ENCODE measurements around the gene NECTIN2.

DNA sequence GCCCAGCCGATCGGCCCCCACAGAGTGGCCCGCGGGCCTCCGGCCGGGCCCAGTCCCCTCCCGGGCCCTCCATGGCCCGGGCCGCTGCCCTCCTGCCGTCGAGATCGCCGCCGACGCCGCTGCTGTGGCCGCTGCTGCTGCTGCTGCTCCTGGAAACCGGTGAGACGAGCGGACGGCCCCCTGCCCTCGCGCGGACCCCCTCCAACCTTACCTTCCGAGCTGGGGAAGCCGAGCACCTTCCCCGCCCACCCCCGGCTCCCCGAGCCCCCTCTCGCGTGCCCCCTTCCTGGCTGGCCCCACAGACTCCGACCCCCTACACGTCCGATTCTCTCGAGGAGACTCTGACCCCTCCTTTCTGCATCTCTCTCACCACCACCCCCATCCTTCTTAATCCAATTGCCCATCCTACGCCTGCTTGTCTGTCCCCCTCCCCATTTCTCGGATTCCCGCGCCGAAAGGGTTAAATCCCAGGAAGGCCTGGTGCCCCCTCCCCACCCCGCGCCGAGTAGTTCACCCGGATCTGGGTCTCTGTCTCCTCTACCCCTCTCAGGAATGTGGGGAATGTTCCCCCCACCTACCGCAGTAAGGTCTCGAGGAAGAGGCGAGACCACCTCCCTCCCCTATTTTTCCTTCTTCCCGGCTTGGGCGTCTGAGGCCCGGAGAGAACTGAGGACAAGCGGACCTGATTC, 502 bp downstream of the NECTIN2 start:
- TF ChIP-seq, protein P1, sequence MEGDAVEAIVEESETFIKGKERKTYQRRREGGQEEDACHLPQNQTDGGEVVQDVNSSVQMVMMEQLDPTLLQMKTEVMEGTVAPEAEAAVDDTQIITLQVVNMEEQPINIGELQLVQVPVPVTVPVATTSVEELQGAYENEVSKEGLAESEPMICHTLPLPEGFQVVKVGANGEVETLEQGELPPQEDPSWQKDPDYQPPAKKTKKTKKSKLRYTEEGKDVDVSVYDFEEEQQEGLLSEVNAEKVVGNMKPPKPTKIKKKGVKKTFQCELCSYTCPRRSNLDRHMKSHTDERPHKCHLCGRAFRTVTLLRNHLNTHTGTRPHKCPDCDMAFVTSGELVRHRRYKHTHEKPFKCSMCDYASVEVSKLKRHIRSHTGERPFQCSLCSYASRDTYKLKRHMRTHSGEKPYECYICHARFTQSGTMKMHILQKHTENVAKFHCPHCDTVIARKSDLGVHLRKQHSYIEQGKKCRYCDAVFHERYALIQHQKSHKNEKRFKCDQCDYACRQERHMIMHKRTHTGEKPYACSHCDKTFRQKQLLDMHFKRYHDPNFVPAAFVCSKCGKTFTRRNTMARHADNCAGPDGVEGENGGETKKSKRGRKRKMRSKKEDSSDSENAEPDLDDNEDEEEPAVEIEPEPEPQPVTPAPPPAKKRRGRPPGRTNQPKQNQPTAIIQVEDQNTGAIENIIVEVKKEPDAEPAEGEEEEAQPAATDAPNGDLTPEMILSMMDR (IDR thresholded peaks at IDR 0.05): no peak
- no peak for TF ChIP-seq POLR2A (IDR thresholded peaks at IDR 0.05)

Measured in right lobe of liver (tissue), 4 donors.